ENCODE results near the gene ERVMER34-1. TPM values are rescaled to one million over a fixed set of nuclear protein-coding genes. Genes with fewer than 3 reads are reported as not detected.

Gene ERVMER34-1
- total RNA-seq, 1 donor from 2014 or later, result not detected

- Histone ChIP-seq H3K4me3 (peak overlapping the region; percentile 85 to 86), H3K27me3 (no peaks in the 10 kb centered on the region), H3K9me3 (no peaks in the 10 kb centered on the region), H3K36me3 (peaks cover 0 to 10% of the 10 kb centered on the region in 2 donors), H3K27ac (peak overlapping the region; percentile 91 to 93), H3K4me1 (peaks cover 9 to 16% of the 10 kb centered on the region in 2 donors)
- intact Hi-C loops (cut with DNase I), result loop anchor here (5.0 to 10.0 kb wide), 8 partner anchors 71 to 1519 kb away; partner anchors contain the start of genes CHIC2, DCUN1D4, RASL11B and SPATA18
- DNase-seq (ENCODE audit: low spot score in 2 of 2), result no peak
- TF ChIP-seq, protein P1, sequence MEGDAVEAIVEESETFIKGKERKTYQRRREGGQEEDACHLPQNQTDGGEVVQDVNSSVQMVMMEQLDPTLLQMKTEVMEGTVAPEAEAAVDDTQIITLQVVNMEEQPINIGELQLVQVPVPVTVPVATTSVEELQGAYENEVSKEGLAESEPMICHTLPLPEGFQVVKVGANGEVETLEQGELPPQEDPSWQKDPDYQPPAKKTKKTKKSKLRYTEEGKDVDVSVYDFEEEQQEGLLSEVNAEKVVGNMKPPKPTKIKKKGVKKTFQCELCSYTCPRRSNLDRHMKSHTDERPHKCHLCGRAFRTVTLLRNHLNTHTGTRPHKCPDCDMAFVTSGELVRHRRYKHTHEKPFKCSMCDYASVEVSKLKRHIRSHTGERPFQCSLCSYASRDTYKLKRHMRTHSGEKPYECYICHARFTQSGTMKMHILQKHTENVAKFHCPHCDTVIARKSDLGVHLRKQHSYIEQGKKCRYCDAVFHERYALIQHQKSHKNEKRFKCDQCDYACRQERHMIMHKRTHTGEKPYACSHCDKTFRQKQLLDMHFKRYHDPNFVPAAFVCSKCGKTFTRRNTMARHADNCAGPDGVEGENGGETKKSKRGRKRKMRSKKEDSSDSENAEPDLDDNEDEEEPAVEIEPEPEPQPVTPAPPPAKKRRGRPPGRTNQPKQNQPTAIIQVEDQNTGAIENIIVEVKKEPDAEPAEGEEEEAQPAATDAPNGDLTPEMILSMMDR (IDR thresholded peaks at IDR 0.05), result no peak
These were observed 37.7 kb downstream of the ERVMER34-1 start for GRCh38 chr4:52713456-52713937.

DNA sequence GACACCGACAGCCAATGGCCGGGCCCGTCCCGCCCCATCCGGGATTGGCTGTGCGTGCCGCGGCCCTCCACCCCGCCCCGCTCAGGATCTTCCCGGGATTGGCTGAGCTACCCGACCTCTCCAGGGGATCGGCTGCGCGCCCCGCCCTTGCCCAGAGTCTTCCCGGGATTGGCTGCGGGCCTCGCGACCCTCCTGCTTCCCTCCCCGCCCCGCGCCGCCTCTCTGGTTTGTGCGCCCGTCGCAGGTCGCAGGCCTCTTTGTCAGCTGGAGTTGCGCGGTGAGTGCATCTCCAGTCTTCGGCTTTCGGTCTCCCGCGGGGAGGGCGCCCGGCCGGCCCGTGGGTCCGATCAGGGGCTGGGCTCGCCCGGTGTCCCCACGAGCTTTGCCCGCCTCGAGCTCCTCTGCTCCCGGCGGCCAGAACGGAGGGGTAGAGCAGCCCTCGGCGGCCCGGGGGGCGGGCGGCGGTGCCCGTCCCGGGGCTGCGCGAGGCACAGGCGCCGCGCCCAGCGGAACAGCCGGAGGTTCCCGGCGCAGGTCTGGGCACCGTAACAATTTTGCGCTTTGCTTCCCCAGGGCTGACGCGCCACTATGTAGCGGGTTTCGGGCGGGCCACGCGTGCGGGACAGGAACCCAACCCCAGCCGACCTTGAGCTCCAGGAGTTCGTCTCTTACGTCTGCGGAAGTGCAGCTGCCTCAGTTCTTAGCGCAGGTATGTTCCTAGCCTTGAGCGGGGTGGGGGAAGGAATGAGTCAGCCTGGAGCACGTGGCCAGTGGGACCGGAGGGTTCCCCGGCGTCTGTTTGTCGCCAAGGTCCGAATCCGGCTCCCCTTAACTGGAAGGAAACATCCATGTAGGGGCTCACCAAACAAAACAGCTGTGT is 38.7 kb downstream of the ERVMER34-1 start:
- Histone ChIP-seq H3K27ac (peak overlapping the region; percentile 91 to 93), H3K9me3 (no peaks in the 10 kb centered on the region), H3K4me3 (peak overlapping the region; percentile 85 to 86), H3K4me1 (peaks cover 9 to 16% of the 10 kb centered on the region in 2 donors), H3K36me3 (peaks cover 0 to 10% of the 10 kb centered on the region in 2 donors), H3K27me3 (no peaks in the 10 kb centered on the region)
- intact Hi-C loops (cut with DNase I), result loop anchor here (1.0 to 10.0 kb wide), 10 partner anchors 10 to 1520 kb away; partner anchors contain the start of genes CHIC2, DCUN1D4, RASL11B and SPATA18
- TF ChIP-seq, protein P1 (IDR thresholded peaks at IDR 0.05), result no peak
- peak; percentile 93 to 99 for DNase-seq (ENCODE audit: low spot score in 2 of 2)

GRCh38 chr4:52711834-52712250 is 39.4 kb downstream of the ERVMER34-1 start:
- intact Hi-C loops (cut with DNase I), result loop anchor here (1.0 to 10.0 kb wide), 10 partner anchors 10 to 1520 kb away; partner anchors contain the start of genes CHIC2, DCUN1D4, RASL11B and SPATA18
- Histone ChIP-seq H3K27me3 (no peaks in the 10 kb centered on the region), H3K4me1 (peaks cover 9 to 16% of the 10 kb centered on the region in 2 donors), H3K36me3 (peaks cover 0 to 7% of the 10 kb centered on the region in 2 donors), H3K4me3 (peak overlapping the region in 1 of 2 donors; percentile 85), H3K27ac (peak overlapping the region; percentile 24 to 93), H3K9me3 (no peaks in the 10 kb centered on the region)
- TF ChIP-seq, protein P1 (IDR thresholded peaks at IDR 0.05), result no peak
- DNase-seq (ENCODE audit: low spot score in 2 of 2), result no peak

DNA sequence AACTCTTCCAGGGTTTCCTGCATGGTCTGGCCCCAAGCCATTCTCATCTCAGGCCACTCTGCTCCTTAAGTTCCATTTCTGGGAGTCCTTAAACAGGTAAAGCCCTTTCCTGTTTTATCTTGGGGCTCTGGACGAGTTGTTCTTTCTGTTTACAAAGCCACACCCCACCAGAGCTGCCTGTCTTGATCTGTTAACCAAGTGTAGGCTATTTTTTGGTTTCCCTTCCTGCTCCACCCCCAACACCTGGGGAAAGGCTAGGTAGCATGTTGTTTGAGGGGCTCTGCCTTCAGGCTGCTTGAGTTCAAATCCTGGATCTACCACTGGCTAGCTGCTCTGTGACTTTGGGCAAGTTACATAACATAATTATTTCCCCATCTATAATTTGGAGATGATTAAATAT is 40.0 kb downstream of the ERVMER34-1 start:
- Histone ChIP-seq H3K9me3 (no peaks in the 10 kb centered on the region), H3K4me1 (peaks cover 9 to 16% of the 10 kb centered on the region in 2 donors), H3K4me3 (no peak overlapping the region), H3K36me3 (peaks cover 0 to 5% of the 10 kb centered on the region in 2 donors), H3K27ac (peak overlapping the region in 1 of 2 donors; percentile 24), H3K27me3 (no peaks in the 10 kb centered on the region)
- no peak for DNase-seq (ENCODE audit: low spot score in 2 of 2)
- TF ChIP-seq, protein P1 (IDR thresholded peaks at IDR 0.05), result no peak
- intact Hi-C loops (cut with DNase I), result loop anchor here (5.0 to 10.0 kb wide), 8 partner anchors 69 to 1521 kb away; partner anchors contain the start of genes CHIC2, DCUN1D4, RASL11B and SPATA18

DNA sequence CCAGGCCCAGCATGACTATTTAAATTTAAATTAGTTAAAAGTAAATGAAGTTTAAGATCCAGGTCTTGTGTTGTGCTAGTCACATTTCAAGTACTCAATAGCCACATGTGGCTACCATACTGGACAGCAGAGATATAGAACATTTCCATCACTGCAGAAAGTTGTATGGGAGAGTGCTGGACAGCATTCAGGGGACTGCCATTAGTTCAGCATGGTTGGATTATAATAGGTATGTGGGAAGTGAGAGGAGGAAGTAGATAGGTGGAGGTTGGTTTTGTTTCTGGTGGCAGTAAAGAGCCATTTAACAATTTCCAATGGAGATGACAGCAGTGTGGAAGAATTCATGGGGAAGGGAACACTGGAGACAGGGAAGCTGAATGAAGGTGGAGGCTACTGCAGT is 42.1 kb downstream of the ERVMER34-1 start:
- H3K4me1 ChIP-seq, result peaks cover 8 to 11% of the 10 kb centered on the region in 2 donors
- no peak overlapping the region for H3K4me3 ChIP-seq
- H3K27me3 ChIP-seq, result no peaks in the 10 kb centered on the region
- TF ChIP-seq, protein P1 (IDR thresholded peaks at IDR 0.05), result no peak
- H3K9me3 ChIP-seq, result no peaks in the 10 kb centered on the region
- H3K27ac ChIP-seq, result no peak overlapping the region
- no peaks in the 10 kb centered on the region for H3K36me3 ChIP-seq
- intact Hi-C loops (cut with DNase I), result loop anchor here (5.0 kb wide), 1 partner anchor 457 kb away; no protein-coding TSS in a partner anchor
- DNase-seq (ENCODE audit: low spot score in 2 of 2), result no peak
